ENCODE data around the gene FIGN. TPM values are rescaled to one million over a fixed set of nuclear protein-coding genes. Genes with fewer than 3 reads are reported as not detected.
A peak's percentile ranks its signal among the peaks of the same experiment; 100 is the strongest.

FIGN gene
- total RNA-seq, 1 experiment from 2014 or later, result 14.6 TPM

- Histone ChIP-seq H3K27ac (ENCODE audit: insufficient read length, low read depth, low read length) (no peak overlapping the region), H4K8ac (replicated peaks; ENCODE audit: insufficient read length, low read depth, low read length) (no peak overlapping the region), H3K4ac (ENCODE audit: low read depth, low read length) (no peak overlapping the region), H3K27me3 (ENCODE audit: insufficient read depth, low read length) (no peaks in the 10 kb centered on the region), H4K91ac (ENCODE audit: insufficient read length, low read depth, low read length) (no peak overlapping the region), H3K79me2 (ENCODE audit: insufficient read depth, low read length) (peaks cover 6% of the 10 kb centered on the region; the same call in 1 of the 2 replicates), H3K23ac (ENCODE audit: insufficient read length, low read depth, low read length) (no peak overlapping the region), H3K14ac (ENCODE audit: insufficient read depth, low read length) (no peak overlapping the region), H2AFZ (ENCODE audit: low read length) (no peak overlapping the region), H3K79me1 (ENCODE audit: insufficient read depth, low read depth, low read length, poor library complexity, severe bottlenecking) (no peaks in the 10 kb centered on the region), H3K18ac (ENCODE audit: insufficient read length, low read depth, low read length) (no peak overlapping the region), H2BK12ac (ENCODE audit: insufficient read length, low read depth, low read length) (no peak overlapping the region), H4K20me1 (ENCODE audit: control insufficient read depth, insufficient read depth, insufficient read length) (no peaks in the 10 kb centered on the region), H2BK20ac (ENCODE audit: low read depth, low read length, poor library complexity, severe bottlenecking) (no peak overlapping the region), H3K23me2 (ENCODE audit: insufficient read length, low read depth, low read length, poor library complexity, severe bottlenecking) (peaks cover 3% of the 10 kb centered on the region), H3K9me3 (ENCODE audit: control insufficient read depth, low read depth, low read length) (no peaks in the 10 kb centered on the region), H2BK15ac (ENCODE audit: low read depth, low read length) (no peak overlapping the region), H3K4me1 (ENCODE audit: insufficient read depth, low read length) (no peaks in the 10 kb centered on the region; the same call in 1 of the 2 replicates), H4K5ac (ENCODE audit: insufficient read length, low read depth, low read length) (no peak overlapping the region), H2BK5ac (ENCODE audit: insufficient read length, low read length) (no peak overlapping the region), H3K56ac (ENCODE audit: insufficient read length, low read depth, low read length) (no peak overlapping the region), H3K9ac (ENCODE audit: extremely low read depth, insufficient read length, low read length) (no peak overlapping the region), H3K4me2 (ENCODE audit: insufficient read depth, insufficient read length, low read length) (no peak overlapping the region), H2AK5ac (ENCODE audit: insufficient read length, low read length) (no peak overlapping the region), H3T11ph (ENCODE audit: low read length) (no peak overlapping the region), H2BK120ac (ENCODE audit: low read depth, low read length, poor library complexity, severe bottlenecking) (no peak overlapping the region)
- H3K27ac Mint-ChIP-seq, result 0 out of 7 replicates have a peak overlapping the region, but pooled peaks of 1 of the 3 experiments have one; percentile 28
- no peak for DNase-seq
- no peaks in the 10 kb centered on the region; the same call in 1 of the 2 replicates for H3K27me3 Mint-ChIP-seq (ENCODE audit: low read depth)
- H3K4me1 Mint-ChIP-seq, result peaks cover 28 to 33% of the 10 kb centered on the region in 2 experiments
- no peaks in the 10 kb centered on the region for H3K36me3 Mint-ChIP-seq (ENCODE audit: insufficient read depth in 1 of 3, low read depth in 3 of 3)
- TF ChIP-seq CTCF (conservative IDR thresholded peaks at IDR 0.05), result no peak
- no peak overlapping the region for H3K4me3 Mint-ChIP-seq
- H3K9me3 Mint-ChIP-seq, result no peaks in the 10 kb centered on the region
Measured at GRCh38 chr2:163731735-163732134, 4.1 kb downstream of the FIGN start.

Measured in H9 (cell line).